Glutamatergic neuron (in vitro differentiated cells): ENCODE data around the gene C14orf39. TPM values are rescaled to one million over a fixed set of nuclear protein-coding genes. Genes with fewer than 3 reads are reported as not detected.
"Not testable (repeated sequence)": the region's sequence is repeated elsewhere in the genome, so short reads cannot be mapped to it uniquely, and the experiment has no call there.

Experiments
- DNase-seq: peaks from one replicate; pipeline ENCODE4 v3.0.0; 2022
- H3K27ac Mint-ChIP-seq: one replicate; pipeline ENCODE4 v1.8.0; 2020; ENCODE audit warnings: mild to moderate bottlenecking, mixed read lengths, inconsistent platforms; ENCODE audit not compliant: unreplicated experiment
- H3K27me3 Mint-ChIP-seq: one replicate; pipeline ENCODE4 v1.8.0; 2020; ENCODE audit warnings: mild to moderate bottlenecking, moderate library complexity, mixed read lengths, inconsistent platforms; ENCODE audit not compliant: unreplicated experiment
- H3K36me3 Mint-ChIP-seq: one replicate; pipeline ENCODE4 v1.8.0; 2020; ENCODE audit warnings: mild to moderate bottlenecking, mixed read lengths, inconsistent platforms; ENCODE audit not compliant: unreplicated experiment
- H3K4me1 Mint-ChIP-seq: one replicate; pipeline ENCODE4 v1.8.0; 2020; ENCODE audit warnings: mild to moderate bottlenecking, low read depth, mixed read lengths, inconsistent platforms; ENCODE audit not compliant: unreplicated experiment
- H3K4me3 Mint-ChIP-seq: one replicate; pipeline ENCODE4 v1.8.0; 2020; ENCODE audit warnings: mild to moderate bottlenecking, mixed read lengths, inconsistent platforms; ENCODE audit not compliant: unreplicated experiment
- H3K9me3 Mint-ChIP-seq: one replicate; pipeline ENCODE4 v1.8.0; 2020; ENCODE audit warnings: mild to moderate bottlenecking, moderate library complexity, mixed read lengths, inconsistent platforms; ENCODE audit not compliant: unreplicated experiment
- total RNA-seq: library from RNA; stranded (reverse); fragmentation: NEBNext Ultra II Directional; extraction: Animal tissue kit (Norgen Biotek cat#: 25700); gene quantifications from one replicate; pipeline ENCODE4 v1.2.1, GENCODE V29; 2021; ENCODE audit not compliant: unreplicated experiment
- TF ChIP-seq, protein P1 (sequence below): fragments of 200-600 bp; sonication (generic); IDR thresholded peaks from one replicate; pipeline ENCODE4 v1.5.0; 2021; ENCODE audit not compliant: partially characterized antibody, unreplicated experiment

Gene C14orf39
- total RNA-seq, 1 donor from 2014 or later, result 1.4 TPM

DNA sequence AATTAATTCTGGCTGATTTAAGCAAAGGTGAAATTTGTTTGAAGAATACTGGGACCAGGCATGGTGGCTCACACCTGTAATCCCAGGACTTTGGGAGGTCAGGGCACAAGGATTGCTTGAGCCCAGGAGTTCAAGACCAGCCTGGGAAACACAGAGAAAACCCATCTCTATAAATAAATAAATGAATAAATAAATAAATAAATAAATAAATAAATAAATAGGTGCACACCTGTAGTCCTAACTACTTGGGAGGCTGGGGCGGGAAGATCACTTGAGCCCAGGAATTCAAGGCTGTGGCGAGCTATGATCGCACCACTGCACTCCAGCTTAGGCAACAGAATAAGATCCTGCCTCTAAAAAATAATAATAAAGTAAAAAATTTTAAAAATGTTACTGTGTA, 4.4 kb upstream of the C14orf39 start:
- Mint-ChIP-seq H3K4me1 (no peaks in the 10 kb centered on the region), H3K27me3 (peaks cover 7% of the 10 kb centered on the region), H3K36me3 (no peaks in the 10 kb centered on the region), H3K4me3 (no peak overlapping the region), H3K9me3 (no peaks in the 10 kb centered on the region), H3K27ac (no peak overlapping the region)
- TF ChIP-seq, protein P1, sequence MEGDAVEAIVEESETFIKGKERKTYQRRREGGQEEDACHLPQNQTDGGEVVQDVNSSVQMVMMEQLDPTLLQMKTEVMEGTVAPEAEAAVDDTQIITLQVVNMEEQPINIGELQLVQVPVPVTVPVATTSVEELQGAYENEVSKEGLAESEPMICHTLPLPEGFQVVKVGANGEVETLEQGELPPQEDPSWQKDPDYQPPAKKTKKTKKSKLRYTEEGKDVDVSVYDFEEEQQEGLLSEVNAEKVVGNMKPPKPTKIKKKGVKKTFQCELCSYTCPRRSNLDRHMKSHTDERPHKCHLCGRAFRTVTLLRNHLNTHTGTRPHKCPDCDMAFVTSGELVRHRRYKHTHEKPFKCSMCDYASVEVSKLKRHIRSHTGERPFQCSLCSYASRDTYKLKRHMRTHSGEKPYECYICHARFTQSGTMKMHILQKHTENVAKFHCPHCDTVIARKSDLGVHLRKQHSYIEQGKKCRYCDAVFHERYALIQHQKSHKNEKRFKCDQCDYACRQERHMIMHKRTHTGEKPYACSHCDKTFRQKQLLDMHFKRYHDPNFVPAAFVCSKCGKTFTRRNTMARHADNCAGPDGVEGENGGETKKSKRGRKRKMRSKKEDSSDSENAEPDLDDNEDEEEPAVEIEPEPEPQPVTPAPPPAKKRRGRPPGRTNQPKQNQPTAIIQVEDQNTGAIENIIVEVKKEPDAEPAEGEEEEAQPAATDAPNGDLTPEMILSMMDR, result no peak
- no peak for DNase-seq

DNA sequence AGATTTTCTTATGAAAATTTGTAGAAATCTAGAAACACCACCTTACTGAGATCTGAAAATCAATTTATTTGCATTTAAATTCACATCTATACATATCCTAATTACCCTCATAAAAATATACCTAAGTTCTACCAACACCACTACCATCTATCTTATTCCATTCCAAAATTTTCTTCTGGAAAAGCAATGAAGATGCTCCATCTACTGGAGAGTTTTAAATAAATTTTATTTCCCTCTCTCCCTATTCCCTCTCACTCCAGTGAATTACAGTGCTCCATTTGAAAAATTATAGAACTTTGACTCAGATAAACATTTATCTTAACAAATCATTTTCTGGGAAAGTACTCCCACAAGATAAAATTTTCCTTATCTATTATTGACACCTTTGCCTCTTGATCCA, 2.3 kb upstream of the C14orf39 start:
- no peak overlapping the region for H3K27ac Mint-ChIP-seq
- H3K27me3 Mint-ChIP-seq, result peaks cover 5% of the 10 kb centered on the region
- no peaks in the 10 kb centered on the region for H3K9me3 Mint-ChIP-seq
- no peak for DNase-seq
- H3K36me3 Mint-ChIP-seq, result no peaks in the 10 kb centered on the region
- H3K4me3 Mint-ChIP-seq, result no peak overlapping the region
- no peaks in the 10 kb centered on the region for H3K4me1 Mint-ChIP-seq
- TF ChIP-seq, protein P1, result no peak

DNA sequence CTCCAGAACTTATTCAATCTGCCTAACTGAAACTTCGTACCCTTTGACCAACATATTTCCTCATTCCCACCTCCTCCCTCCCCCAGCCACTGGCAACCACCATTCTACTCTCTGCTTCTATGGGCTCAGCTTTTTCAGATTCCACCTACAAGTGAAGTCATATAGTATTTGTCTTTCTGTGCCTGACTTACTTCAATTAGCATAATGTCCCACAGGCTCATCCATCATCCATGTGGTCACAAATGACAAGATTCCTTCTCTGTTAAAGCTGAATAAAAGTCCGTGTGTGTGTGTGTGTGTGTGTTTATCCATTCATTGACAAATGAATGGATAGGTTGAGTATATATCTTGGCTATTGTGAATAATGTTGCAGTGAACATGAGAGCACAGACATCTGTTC, 1.3 kb upstream of the C14orf39 start:
- Mint-ChIP-seq H3K4me1 (no peaks in the 10 kb centered on the region), H3K36me3 (no peaks in the 10 kb centered on the region), H3K27ac (no peak overlapping the region), H3K4me3 (no peak overlapping the region), H3K9me3 (no peaks in the 10 kb centered on the region), H3K27me3 (peaks cover 5% of the 10 kb centered on the region)
- TF ChIP-seq, protein P1, result no peak
- DNase-seq, result no peak

DNA sequence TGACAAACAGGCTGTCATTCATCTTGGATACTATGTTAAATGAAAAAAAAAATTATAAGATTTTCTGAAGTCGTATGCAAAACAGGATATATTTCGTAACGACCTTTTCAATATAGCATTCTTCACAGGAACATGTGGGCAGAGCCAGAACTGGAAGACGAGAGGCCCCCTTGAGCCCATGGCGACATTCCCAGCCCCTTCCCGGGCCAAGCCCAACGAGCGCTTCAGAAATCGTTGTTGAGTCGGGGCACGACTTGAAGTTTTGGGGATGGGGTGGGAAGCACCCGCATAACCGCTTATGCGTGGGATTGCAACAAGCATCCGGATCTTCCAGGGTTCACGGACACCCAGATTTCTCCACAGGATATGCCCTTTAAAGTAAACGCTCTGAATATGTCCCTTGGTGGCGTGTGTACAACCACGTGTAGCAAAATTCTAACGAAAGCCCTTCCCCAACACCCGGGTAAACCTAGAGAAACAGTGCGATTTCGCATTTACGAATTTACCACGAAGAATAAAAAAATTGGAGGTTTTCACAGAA, 736 bp downstream of the C14orf39 start:
- TF ChIP-seq, protein P1, result no peak
- peak; percentile 29 for DNase-seq
- H3K9me3 Mint-ChIP-seq, result no peaks in the 10 kb centered on the region
- H3K27ac Mint-ChIP-seq, result peak overlapping the region; percentile 31
- no peaks in the 10 kb centered on the region for H3K4me1 Mint-ChIP-seq
- H3K27me3 Mint-ChIP-seq, result no peaks in the 10 kb centered on the region
- peak overlapping the region; percentile 83 for H3K4me3 Mint-ChIP-seq
- H3K36me3 Mint-ChIP-seq, result no peaks in the 10 kb centered on the region

DNA sequence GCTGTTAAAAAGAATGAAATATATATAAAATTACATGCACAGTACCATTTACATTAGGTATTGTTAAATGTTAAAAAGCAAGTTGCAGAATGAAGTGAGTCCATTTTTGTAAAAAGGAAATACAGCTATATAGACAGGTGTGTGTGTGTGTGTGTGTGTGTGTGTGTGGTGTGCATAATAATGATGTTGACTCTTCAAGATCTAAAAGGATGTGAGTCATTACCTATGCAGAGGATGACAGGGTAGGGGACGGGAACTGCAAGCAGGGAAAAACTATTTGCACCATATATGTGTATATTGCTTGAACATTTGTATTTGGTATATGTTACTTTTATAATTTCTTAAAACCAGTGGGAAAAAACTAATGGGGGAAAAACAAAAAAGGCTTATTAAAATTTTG, 3.1 kb downstream of the C14orf39 start:
- H3K27ac Mint-ChIP-seq, result no peak overlapping the region
- H3K4me1 Mint-ChIP-seq, result no peaks in the 10 kb centered on the region
- no peaks in the 10 kb centered on the region for H3K36me3 Mint-ChIP-seq
- TF ChIP-seq, protein P1, result no peak
- H3K9me3 Mint-ChIP-seq, result no peaks in the 10 kb centered on the region
- no peaks in the 10 kb centered on the region for H3K27me3 Mint-ChIP-seq
- H3K4me3 Mint-ChIP-seq, result no peak overlapping the region
- DNase-seq, result no peak

DNA sequence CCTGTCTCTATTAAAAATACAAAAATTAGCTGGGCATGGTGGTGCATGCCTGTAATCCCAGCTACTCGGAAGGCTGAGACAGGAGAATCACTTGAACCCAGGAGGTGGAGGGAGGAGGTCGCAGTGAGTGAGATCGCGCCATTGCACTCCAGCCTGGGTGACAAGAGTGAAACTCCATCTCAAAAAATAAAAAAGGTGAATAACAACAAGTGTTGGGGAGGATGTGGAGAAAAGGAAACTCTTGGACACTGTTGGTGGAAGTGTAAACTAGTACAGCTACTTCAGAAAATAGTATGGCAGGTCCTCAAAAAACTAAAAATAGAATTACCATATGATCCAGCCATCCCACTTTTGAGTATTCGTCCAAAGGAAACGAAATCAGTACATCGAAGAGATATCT, 5.6 kb downstream of the C14orf39 start:
- H3K27me3 Mint-ChIP-seq, H3K36me3 Mint-ChIP-seq, H3K4me3 Mint-ChIP-seq, H3K9me3 Mint-ChIP-seq, H3K27ac Mint-ChIP-seq, H3K4me1 Mint-ChIP-seq, DNase-seq: not testable (repeated sequence)
